ENCODE results near the gene KDM6A.

KDM6A gene

GRCh38 chrX:45154462-45154861 lies 281.5 kb downstream of the KDM6A start:
- DNase-seq (ENCODE audit: extremely low read depth, low read depth): no peak
- no peak overlapping the region for H3K4me3 ChIP-seq (replicated peaks; ENCODE audit: low read depth, low read length)
- TF ChIP-seq CTCF (IDR thresholded peaks at IDR 0.05; ENCODE audit: low read depth, low read length, missing control alignments): no peak

- no peak for DNase-seq (ENCODE audit: extremely low read depth, low read depth)
- no peak for TF ChIP-seq CTCF (IDR thresholded peaks at IDR 0.05; ENCODE audit: low read depth, low read length, missing control alignments)
- no peak overlapping the region for H3K4me3 ChIP-seq (replicated peaks; ENCODE audit: low read depth, low read length)
Measured at GRCh38 chrX:45157647-45158046, 284.7 kb downstream of the KDM6A start.

Data from HFF-Myc (cell line).